Liver (tissue), 9 donors: ENCODE results near the gene STH. TPM values are rescaled to one million over a fixed set of nuclear protein-coding genes. Genes with fewer than 3 reads are reported as not detected.

Source experiments
- DNase-seq: peaks from one replicate; pipeline ENCODE4 v3.0.0-alpha.2; 2017; ENCODE audit warnings: low spot score
- H3K27ac ChIP-seq, 2 donors: one replicate each; pipeline ENCODE4 v1.7.0; 2013; ENCODE audit warnings: inconsistent platforms in 2 of 2, low read length in 2 of 2, control low read depth in 1 of 2, low read depth in 1 of 2, mild to moderate bottlenecking in 1 of 2
- H3K27me3 ChIP-seq, 4 donors: one replicate each; pipeline versions ENCODE4 v1.6.1 to v1.7.0; 2013; ENCODE audit warnings: low read length in 3 of 4, inconsistent platforms in 1 of 4, mild to moderate bottlenecking in 1 of 4, moderate library complexity in 1 of 4; ENCODE audit not compliant: control insufficient read depth in 4 of 4, insufficient read depth in 4 of 4
- H3K36me3 ChIP-seq, 4 donors: one replicate each; pipeline versions ENCODE4 v1.6.1 to v1.7.0; 2013; ENCODE audit warnings: low read length in 3 of 4, mild to moderate bottlenecking in 3 of 4, low read depth in 1 of 4, moderate library complexity in 1 of 4; ENCODE audit not compliant: control insufficient read depth in 4 of 4, insufficient read depth in 3 of 4
- H3K4me1 ChIP-seq, 4 donors: one replicate each; pipeline versions ENCODE4 v1.6.1 to v1.7.0; 2013; ENCODE audit warnings: low read length in 3 of 4, mild to moderate bottlenecking in 3 of 4, moderate library complexity in 1 of 4; ENCODE audit not compliant: control insufficient read depth in 4 of 4, insufficient read depth in 4 of 4
- H3K4me3 ChIP-seq, 3 donors: one replicate each; pipeline versions ENCODE4 v1.6.1 to v1.7.0; 2013; ENCODE audit warnings: low read length in 3 of 3, control low read depth in 1 of 3, low read depth in 1 of 3, mild to moderate bottlenecking in 1 of 3
- H3K9ac ChIP-seq, 2 donors: one replicate each; pipeline ENCODE4 v1.7.0; 2013; ENCODE audit warnings: low read length in 2 of 2, mild to moderate bottlenecking in 2 of 2, moderate library complexity in 2 of 2, control low read depth in 1 of 2, low read depth in 1 of 2
- H3K9me3 ChIP-seq, 4 donors: one replicate each; pipeline versions ENCODE4 v1.6.1 to v1.7.0; 2013; ENCODE audit warnings: low read length in 3 of 4; ENCODE audit not compliant: control insufficient read depth in 4 of 4
- ATF3 ChIP-seq: IDR thresholded peaks from 2 replicates; pipeline ENCODE4 v1.6.1; 2016; ENCODE audit warnings: antibody characterized with exemption
- EGR1 ChIP-seq, 2 donors: IDR thresholded peaks; 2 replicates each; pipeline ENCODE4 v1.6.1; 2016 to 2018; ENCODE audit warnings: antibody characterized with exemption in 2 of 2, low read depth in 2 of 2
- FOXA2 ChIP-seq: IDR thresholded peaks from 2 replicates; pipeline ENCODE4 v1.6.1; 2016; ENCODE audit warnings: antibody characterized with exemption
- GABPA ChIP-seq, 2 donors: IDR thresholded peaks in 1 of 2; conservative IDR thresholded peaks in 1 of 2; 2 replicates each; pipeline ENCODE4 v1.6.1; 2016; ENCODE audit warnings: antibody characterized with exemption in 2 of 2, mild to moderate bottlenecking in 1 of 2, moderate library complexity in 1 of 2
- HNF4A ChIP-seq, 2 donors: conservative IDR thresholded peaks; 2 replicates each; pipeline ENCODE4 v1.6.1; 2016; ENCODE audit warnings: antibody characterized with exemption in 2 of 2, mild to moderate bottlenecking in 2 of 2
- HNF4G ChIP-seq: IDR thresholded peaks from 2 replicates; pipeline ENCODE4 v1.6.1; 2016; ENCODE audit warnings: antibody characterized with exemption
- JUND ChIP-seq, 2 donors: IDR thresholded peaks; 2 replicates each; pipeline ENCODE4 v1.6.1; 2016; ENCODE audit warnings: antibody characterized with exemption in 2 of 2
- MAX ChIP-seq: IDR thresholded peaks from 2 replicates; pipeline ENCODE4 v1.6.1; 2016; ENCODE audit warnings: antibody characterized with exemption
- NR2F2 ChIP-seq: IDR thresholded peaks from 2 replicates; pipeline ENCODE4 v1.6.1; 2016; ENCODE audit warnings: antibody characterized with exemption
- RAD21 ChIP-seq, 2 donors: IDR thresholded peaks; 2 replicates each; pipeline ENCODE4 v1.6.1; 2016; ENCODE audit warnings: antibody characterized with exemption in 2 of 2, mild to moderate bottlenecking in 2 of 2
- REST ChIP-seq: IDR thresholded peaks from 2 replicates; pipeline ENCODE4 v1.6.1; 2016; ENCODE audit warnings: antibody characterized with exemption, mild to moderate bottlenecking
- RXRA ChIP-seq, 2 donors: IDR thresholded peaks; 2 replicates each; pipeline ENCODE4 v1.6.1; 2017 to 2018; ENCODE audit warnings: antibody characterized with exemption in 2 of 2, mild to moderate bottlenecking in 1 of 2
- SP1 ChIP-seq: IDR thresholded peaks from 2 replicates; pipeline ENCODE4 v1.6.1; 2018; ENCODE audit warnings: antibody characterized with exemption, mild to moderate bottlenecking
- TAF1 ChIP-seq: conservative IDR thresholded peaks from 2 replicates; pipeline ENCODE4 v1.6.1; 2016; ENCODE audit warnings: antibody characterized with exemption, mild to moderate bottlenecking
- WGBS: extraction: QIAGEN DNeasy Blood & Tissue Kit; methylation state at CpG from one replicate; pipeline ENCODE4 v1.1.7; 2013; 5-methylcytosine and 5-hydroxymethylcytosine counted together
- polyA plus RNA-seq, 2 donors: library from polyadenylated mRNA; stranded (reverse) in 1 of 2; unstranded in 1 of 2; fragments of 200-250 nt in 1 of 2; fragments of >200 nt in 1 of 2; fragmentation: Nextera tagmentation in 1 of 2; extraction: Ambion mirVana in 1 of 2; gene quantifications; one replicate each; pipeline versions ENCODE4 v1.2.1 to v1.2.3, GENCODE V29; 2013 to 2015
- total RNA-seq, 2 donors: library from RNA; depleted of rRNA; stranded (reverse); fragments of >200 nt; gene quantifications; one replicate each; pipeline ENCODE4 v1.2.3, GENCODE V29; 2014
- donor health status: healthy.
- donor health status: healthy.
- donor health status: healthy.
- donor health status: healthy.
- donor health status: healthy.

The STH gene
- total and polyA plus RNA-seq, 4 donors: not detected

GRCh38 chr17:46028374-46028773 lies 29.3 kb downstream of the STH start:
- Histone ChIP-seq H3K4me1 (no peaks in the 10 kb centered on the region), H3K9ac (no peak overlapping the region), H3K36me3 (peaks cover 13 to 39% (median 32%) of the 10 kb centered on the region in 4 donors), H3K9me3 (no peaks in the 10 kb centered on the region), H3K27ac (no peak overlapping the region), H3K27me3 (no peaks in the 10 kb centered on the region), H3K4me3 (no peak overlapping the region)
- no peak for DNase-seq
- TF ChIP-seq NR2F2: no peak
- TF ChIP-seq RAD21 (IDR thresholded peaks at IDR 0.05): no peak
- TF ChIP-seq RXRA (IDR thresholded peaks at IDR 0.05): no peak
- no peak for TF ChIP-seq HNF4G
- TF ChIP-seq HNF4A (conservative IDR thresholded peaks at IDR 0.05): no peak
- 90% methylated on average over 3 of the region's 3 CpGs for WGBS

DNA sequence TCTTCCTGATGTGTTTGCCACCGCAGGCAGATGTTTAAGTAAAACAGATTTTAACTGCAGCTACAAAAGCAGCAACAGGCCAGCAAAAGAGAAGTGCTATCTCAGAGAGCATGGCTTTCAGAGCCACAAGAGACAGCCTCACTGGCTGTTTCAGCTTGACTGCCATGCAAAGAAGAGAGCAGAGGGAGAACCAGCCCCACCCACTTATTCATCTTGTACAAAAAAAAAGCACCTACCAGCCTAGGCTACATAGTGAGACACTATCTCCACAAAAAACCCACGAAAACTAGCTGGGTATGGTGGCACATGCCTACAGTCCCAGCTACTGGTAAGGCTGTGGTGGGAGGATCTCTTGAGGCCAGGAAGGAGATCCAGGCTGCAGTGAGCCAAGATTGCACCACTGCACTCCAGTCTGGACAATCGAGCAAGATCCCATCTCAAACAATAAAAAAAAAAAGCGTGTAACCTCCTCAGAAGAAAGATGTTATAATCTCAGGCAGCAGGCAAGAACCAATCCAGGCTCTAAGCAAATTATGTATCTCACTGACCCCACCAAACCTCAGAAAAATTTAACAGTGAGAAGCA lies 30.0 kb downstream of the STH start:
- peaks cover 16 to 46% (median 39%) of the 10 kb centered on the region in 4 donors for H3K36me3 ChIP-seq
- no peak for DNase-seq
- H3K4me3 ChIP-seq: no peak overlapping the region
- H3K4me1 ChIP-seq: no peaks in the 10 kb centered on the region
- H3K27me3 ChIP-seq: no peaks in the 10 kb centered on the region
- H3K27ac ChIP-seq: no peak overlapping the region
- no peaks in the 10 kb centered on the region for H3K9me3 ChIP-seq
- WGBS: 89% methylated on average over 4 of the region's 4 CpGs
- no peak for TF ChIP-seq MAX
- TF ChIP-seq ATF3: no peak
- TF ChIP-seq NR2F2: no peak
- no peak for TF ChIP-seq GABPA (IDR thresholded peaks at IDR 0.05 in 1 of 2, conservative IDR thresholded peaks at IDR 0.05 in 1 of 2)
- TF ChIP-seq RXRA (IDR thresholded peaks at IDR 0.05): no peak
- no peak for TF ChIP-seq EGR1 (IDR thresholded peaks at IDR 0.05; ENCODE audit: low read depth in 2 of 2)
- TF ChIP-seq FOXA2: no peak
- TF ChIP-seq REST: no peak
- TF ChIP-seq HNF4G: no peak
- no peak overlapping the region for H3K9ac ChIP-seq

DNA sequence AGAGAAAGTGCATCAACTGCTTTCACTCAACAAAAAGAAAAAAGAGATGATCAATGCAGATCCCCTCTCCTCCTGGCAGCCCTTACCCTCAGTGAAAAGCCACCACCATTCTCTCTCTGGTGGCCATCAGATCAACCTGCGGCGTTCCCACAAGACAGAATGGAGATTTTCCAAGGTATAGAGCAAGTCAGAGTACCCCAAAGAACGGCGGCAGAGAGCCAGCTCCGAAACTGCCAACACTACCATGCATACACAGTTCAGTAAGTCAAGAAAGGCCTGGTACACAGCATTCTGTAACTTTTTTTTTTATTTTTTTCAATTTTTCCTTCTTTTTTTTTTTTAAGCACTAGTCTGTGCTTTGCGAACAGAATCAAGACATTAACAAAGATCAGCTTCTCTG lies 30.6 kb downstream of the STH start:
- no peak overlapping the region for H3K4me3 ChIP-seq
- no peak for TF ChIP-seq TAF1
- TF ChIP-seq HNF4A (conservative IDR thresholded peaks at IDR 0.05): no peak
- no peak for TF ChIP-seq RXRA (IDR thresholded peaks at IDR 0.05)
- no peak for TF ChIP-seq JUND (IDR thresholded peaks at IDR 0.05)
- no peak for TF ChIP-seq SP1
- H3K27me3 ChIP-seq: no peaks in the 10 kb centered on the region
- no peaks in the 10 kb centered on the region for H3K4me1 ChIP-seq
- H3K36me3 ChIP-seq: peaks cover 16 to 52% (median 42%) of the 10 kb centered on the region in 4 donors
- no peak for DNase-seq
- no peaks in the 10 kb centered on the region for H3K9me3 ChIP-seq
- H3K27ac ChIP-seq: no peak overlapping the region
- 98% methylated on average over 6 of the region's 6 CpGs for WGBS
- H3K9ac ChIP-seq: no peak overlapping the region
